ENCODE data around the gene ANKMY2.
"Not testable (repeated sequence)": the region's sequence is repeated elsewhere in the genome, so short reads cannot be mapped to it uniquely, and the experiment has no call there.

The ANKMY2 gene

GRCh38 chr7:16659854-16660497 lies 14.4 kb upstream of the ANKMY2 start:
- not testable (repeated sequence) for DNase-seq

- no peak for DNase-seq
These were observed 12.2 kb upstream of the ANKMY2 start for GRCh38 chr7:16657656-16658279.

- no peak for DNase-seq
These were observed 10.6 kb upstream of the ANKMY2 start for GRCh38 chr7:16656141-16656540.

- DNase-seq, result no peak
These were observed 9.8 kb upstream of the ANKMY2 start for GRCh38 chr7:16655394-16655793.

GRCh38 chr7:16652888-16653287 lies 7.3 kb upstream of the ANKMY2 start:
- DNase-seq, result no peak

GRCh38 chr7:16652240-16652583 lies 6.7 kb upstream of the ANKMY2 start:
- DNase-seq, result no peak

- no peak for DNase-seq
These were observed 6.1 kb upstream of the ANKMY2 start for GRCh38 chr7:16651396-16652239.

GRCh38 chr7:16650266-16650665 lies 4.7 kb upstream of the ANKMY2 start:
- DNase-seq, result no peak

GRCh38 chr7:16649196-16649595 lies 3.6 kb upstream of the ANKMY2 start:
- DNase-seq, result no peak

- DNase-seq, result no peak
These were observed 3.0 kb upstream of the ANKMY2 start for GRCh38 chr7:16648551-16648950.

GRCh38 chr7:16647435-16647960 lies 1.9 kb upstream of the ANKMY2 start:
- DNase-seq, result peak in 1 of 5 experiments; percentile 32

GRCh38 chr7:16646472-16647072 lies 1.0 kb upstream of the ANKMY2 start:
- DNase-seq, result no peak

- DNase-seq, result peak; percentile 25 to 76 (median 44)
These were observed 640 bp downstream of the ANKMY2 start for GRCh38 chr7:16644636-16645592.

GRCh38 chr7:16644157-16644556 lies 1.4 kb downstream of the ANKMY2 start:
- no peak for DNase-seq

- DNase-seq, result no peak
These were observed 7.0 kb downstream of the ANKMY2 start for GRCh38 chr7:16638282-16639280.

- no peak for DNase-seq
These were observed 8.2 kb downstream of the ANKMY2 start for GRCh38 chr7:16637379-16637778.

GRCh38 chr7:16636555-16637101 lies 8.9 kb downstream of the ANKMY2 start:
- DNase-seq, result no peak

GRCh38 chr7:16634271-16634738 lies 11.2 kb downstream of the ANKMY2 start:
- no peak for DNase-seq

- no peak for DNase-seq
These were observed 14.9 kb downstream of the ANKMY2 start for GRCh38 chr7:16630654-16631053.

- no peak for DNase-seq
These were observed 18.3 kb downstream of the ANKMY2 start for GRCh38 chr7:16627236-16627635.

All from T-helper 2 cell (primary cell).